ENCODE measurements around the gene PHF21A.

Gene PHF21A

GRCh38 chr11:46072172-46072964 is 48.9 kb downstream of the PHF21A start:
- DNase-seq: no peak

- no peak for DNase-seq
Measured at GRCh38 chr11:46071091-46071490, 50.2 kb downstream of the PHF21A start.

GRCh38 chr11:46069595-46069994 is 51.7 kb downstream of the PHF21A start:
- DNase-seq: no peak

GRCh38 chr11:46066335-46066734 is 54.9 kb downstream of the PHF21A start:
- no peak for DNase-seq

- no peak for DNase-seq
Measured at GRCh38 chr11:46065681-46066080, 55.6 kb downstream of the PHF21A start.

GRCh38 chr11:46064221-46064620 is 57.0 kb downstream of the PHF21A start:
- DNase-seq: no peak

GRCh38 chr11:46063138-46063537 is 58.1 kb downstream of the PHF21A start:
- no peak for DNase-seq

- DNase-seq: no peak
Measured at GRCh38 chr11:46060013-46060412, 61.2 kb downstream of the PHF21A start.

- no peak for DNase-seq
Measured at GRCh38 chr11:46057489-46057888, 63.8 kb downstream of the PHF21A start.

GRCh38 chr11:46055371-46055770 is 65.9 kb downstream of the PHF21A start:
- no peak for DNase-seq

GRCh38 chr11:46051102-46051501 is 70.2 kb downstream of the PHF21A start:
- no peak for DNase-seq

- DNase-seq: no peak
Measured at GRCh38 chr11:46050662-46051061, 70.6 kb downstream of the PHF21A start.

GRCh38 chr11:46050003-46050461 is 71.2 kb downstream of the PHF21A start:
- no peak for DNase-seq

- no peak for DNase-seq
Measured at GRCh38 chr11:46049325-46049897, 71.8 kb downstream of the PHF21A start.

GRCh38 chr11:46048198-46048597 is 73.1 kb downstream of the PHF21A start:
- no peak for DNase-seq

GRCh38 chr11:46047520-46047919 is 73.7 kb downstream of the PHF21A start:
- no peak for DNase-seq

GRCh38 chr11:46045811-46046210 is 75.4 kb downstream of the PHF21A start:
- DNase-seq: no peak

- no peak for DNase-seq
Measured at GRCh38 chr11:46044601-46045000, 76.7 kb downstream of the PHF21A start.

- no peak for DNase-seq
Measured at GRCh38 chr11:46039990-46040389, 81.3 kb downstream of the PHF21A start.

GRCh38 chr11:46038529-46038928 is 82.7 kb downstream of the PHF21A start:
- DNase-seq: no peak

- DNase-seq: no peak
Measured at GRCh38 chr11:46036969-46037368, 84.3 kb downstream of the PHF21A start.

GRCh38 chr11:46036009-46036408 is 85.2 kb downstream of the PHF21A start:
- no peak for DNase-seq

- DNase-seq: no peak
Measured at GRCh38 chr11:46034041-46034440, 87.2 kb downstream of the PHF21A start.

- no peak for DNase-seq
Measured at GRCh38 chr11:46026606-46027293, 94.5 kb downstream of the PHF21A start.
